Measurements from ENCODE around the gene TMSB10. TPM values are rescaled to one million over a fixed set of nuclear protein-coding genes. Genes with fewer than 3 reads are reported as not detected.

The TMSB10 gene
- total RNA-seq, 1 experiment from 2014 or later: 2,488 TPM

- intact Hi-C loops (cut with micrococcal nuclease; ENCODE audit: unreplicated experiment): no loop called here
- TF ChIP-seq EZH2 (IDR thresholded peaks at IDR 0.05; ENCODE audit: borderline replicate concordance, low read depth, low read length, poor library complexity, severe bottlenecking): no peak
- TF ChIP-seq, protein P1, sequence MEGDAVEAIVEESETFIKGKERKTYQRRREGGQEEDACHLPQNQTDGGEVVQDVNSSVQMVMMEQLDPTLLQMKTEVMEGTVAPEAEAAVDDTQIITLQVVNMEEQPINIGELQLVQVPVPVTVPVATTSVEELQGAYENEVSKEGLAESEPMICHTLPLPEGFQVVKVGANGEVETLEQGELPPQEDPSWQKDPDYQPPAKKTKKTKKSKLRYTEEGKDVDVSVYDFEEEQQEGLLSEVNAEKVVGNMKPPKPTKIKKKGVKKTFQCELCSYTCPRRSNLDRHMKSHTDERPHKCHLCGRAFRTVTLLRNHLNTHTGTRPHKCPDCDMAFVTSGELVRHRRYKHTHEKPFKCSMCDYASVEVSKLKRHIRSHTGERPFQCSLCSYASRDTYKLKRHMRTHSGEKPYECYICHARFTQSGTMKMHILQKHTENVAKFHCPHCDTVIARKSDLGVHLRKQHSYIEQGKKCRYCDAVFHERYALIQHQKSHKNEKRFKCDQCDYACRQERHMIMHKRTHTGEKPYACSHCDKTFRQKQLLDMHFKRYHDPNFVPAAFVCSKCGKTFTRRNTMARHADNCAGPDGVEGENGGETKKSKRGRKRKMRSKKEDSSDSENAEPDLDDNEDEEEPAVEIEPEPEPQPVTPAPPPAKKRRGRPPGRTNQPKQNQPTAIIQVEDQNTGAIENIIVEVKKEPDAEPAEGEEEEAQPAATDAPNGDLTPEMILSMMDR (conservative IDR thresholded peaks at IDR 0.05; ENCODE audit: low read depth, low read length): no peak
- Histone ChIP-seq H3K36me3 (ENCODE audit: insufficient read depth, low read length, poor library complexity, severe bottlenecking) (no peaks in the 10 kb centered on the region), H3K9me3 (ENCODE audit: low read depth, low read length, poor library complexity, severe bottlenecking) (no peaks in the 10 kb centered on the region), H3K4me1 (ENCODE audit: insufficient read depth, low read length, poor library complexity, severe bottlenecking) (no peaks in the 10 kb centered on the region), H3K4me3 (ENCODE audit: low read depth, low read length, poor library complexity, severe bottlenecking) (no peak overlapping the region), H3K27ac (ENCODE audit: low read depth, low read length, poor library complexity, severe bottlenecking) (no peak overlapping the region), H3K27me3 (replicated peaks; ENCODE audit: insufficient read depth, low read depth, low read length, poor library complexity) (no peaks in the 10 kb centered on the region)
- no TSS peak for BruUV-seq (replicated peaks)
- POLR2A ChIA-PET (ENCODE audit: low non-redundant PET): no interaction called here
- no peak for DNase-seq (ENCODE audit: low spot score)
- CTCF ChIA-PET: no interaction called here
These were observed 41.0 kb downstream of the TMSB10 start for GRCh38 chr2:84946204-84947009.

DNA sequence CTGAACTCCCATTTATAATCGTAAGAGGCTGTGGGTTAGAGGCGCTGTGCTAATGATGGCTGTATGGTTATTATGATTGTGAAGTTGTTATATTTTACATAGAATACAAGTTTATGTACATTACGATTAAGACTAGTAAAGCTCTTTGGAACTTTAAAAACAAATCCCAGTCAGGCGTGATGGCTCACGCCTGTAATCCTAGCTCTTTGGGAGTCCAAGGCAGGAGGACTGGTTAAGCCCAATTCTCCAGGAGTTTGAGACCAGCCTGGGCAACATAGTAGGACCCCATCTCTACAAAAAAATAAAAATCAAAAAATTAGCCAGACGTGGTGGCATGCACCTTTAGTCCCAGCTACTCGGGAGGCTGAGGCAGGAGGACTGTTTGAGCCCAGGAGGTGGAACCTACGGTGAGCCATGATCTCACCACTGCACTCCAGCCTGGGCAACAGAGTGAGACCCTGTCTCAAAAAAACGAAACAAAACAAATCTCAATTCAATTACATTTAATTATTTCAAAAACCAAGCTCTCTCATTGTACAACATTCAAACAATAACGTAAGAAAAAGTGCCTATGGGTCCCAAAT is 41.6 kb downstream of the TMSB10 start:
- no peaks in the 10 kb centered on the region for H3K36me3 ChIP-seq (ENCODE audit: insufficient read depth, low read length, poor library complexity, severe bottlenecking)
- no peaks in the 10 kb centered on the region for H3K27me3 ChIP-seq (replicated peaks; ENCODE audit: insufficient read depth, low read depth, low read length, poor library complexity)
- no peaks in the 10 kb centered on the region for H3K9me3 ChIP-seq (ENCODE audit: low read depth, low read length, poor library complexity, severe bottlenecking)
- intact Hi-C loops (cut with micrococcal nuclease; ENCODE audit: unreplicated experiment): no loop called here
- ChIA-PET CTCF (no interaction called here), POLR2A (ENCODE audit: low non-redundant PET) (no interaction called here)
- no peaks in the 10 kb centered on the region for H3K4me1 ChIP-seq (ENCODE audit: insufficient read depth, low read length, poor library complexity, severe bottlenecking)
- H3K4me3 ChIP-seq (ENCODE audit: low read depth, low read length, poor library complexity, severe bottlenecking): no peak overlapping the region
- no peak overlapping the region for H3K27ac ChIP-seq (ENCODE audit: low read depth, low read length, poor library complexity, severe bottlenecking)
- TF ChIP-seq EZH2 (IDR thresholded peaks at IDR 0.05; ENCODE audit: borderline replicate concordance, low read depth, low read length, poor library complexity, severe bottlenecking): no peak
- TF ChIP-seq, protein P1 (conservative IDR thresholded peaks at IDR 0.05; ENCODE audit: low read depth, low read length): no peak
- DNase-seq (ENCODE audit: low spot score): no peak
- BruUV-seq (replicated peaks): no TSS peak

- BruUV-seq (replicated peaks): no TSS peak
- H3K27me3 ChIP-seq (replicated peaks; ENCODE audit: insufficient read depth, low read depth, low read length, poor library complexity): no peaks in the 10 kb centered on the region
- ChIA-PET CTCF (interaction anchor here (0.6 kb wide), 1 partner anchor 22 kb away, joined by 3 read pairs; no protein-coding TSS in a partner anchor), POLR2A (ENCODE audit: low non-redundant PET) (no interaction called here)
- H3K4me1 ChIP-seq (ENCODE audit: insufficient read depth, low read length, poor library complexity, severe bottlenecking): no peaks in the 10 kb centered on the region
- intact Hi-C loops (cut with micrococcal nuclease; ENCODE audit: unreplicated experiment): no loop called here
- no peak overlapping the region for H3K4me3 ChIP-seq (ENCODE audit: low read depth, low read length, poor library complexity, severe bottlenecking)
- no peak overlapping the region for H3K27ac ChIP-seq (ENCODE audit: low read depth, low read length, poor library complexity, severe bottlenecking)
- H3K9me3 ChIP-seq (ENCODE audit: low read depth, low read length, poor library complexity, severe bottlenecking): no peaks in the 10 kb centered on the region
- TF ChIP-seq EZH2 (IDR thresholded peaks at IDR 0.05; ENCODE audit: borderline replicate concordance, low read depth, low read length, poor library complexity, severe bottlenecking): no peak
- TF ChIP-seq, protein P1 (conservative IDR thresholded peaks at IDR 0.05; ENCODE audit: low read depth, low read length): no peak
- H3K36me3 ChIP-seq (ENCODE audit: insufficient read depth, low read length, poor library complexity, severe bottlenecking): no peaks in the 10 kb centered on the region
- DNase-seq (ENCODE audit: low spot score): no peak
These were observed 48.1 kb downstream of the TMSB10 start for GRCh38 chr2:84953535-84953934.

All from A673 (cell line).